LNCAP (cell line): ENCODE data around the gene KAZN.

Experiments used
- TF ChIP-seq, protein P1 (sequence below): fragments of 450-650 bp; IDR thresholded peaks from 2 replicates; pipeline ENCODE4 v1.5.1; 2017; ENCODE audit warnings: mild to moderate bottlenecking

KAZN gene

DNA sequence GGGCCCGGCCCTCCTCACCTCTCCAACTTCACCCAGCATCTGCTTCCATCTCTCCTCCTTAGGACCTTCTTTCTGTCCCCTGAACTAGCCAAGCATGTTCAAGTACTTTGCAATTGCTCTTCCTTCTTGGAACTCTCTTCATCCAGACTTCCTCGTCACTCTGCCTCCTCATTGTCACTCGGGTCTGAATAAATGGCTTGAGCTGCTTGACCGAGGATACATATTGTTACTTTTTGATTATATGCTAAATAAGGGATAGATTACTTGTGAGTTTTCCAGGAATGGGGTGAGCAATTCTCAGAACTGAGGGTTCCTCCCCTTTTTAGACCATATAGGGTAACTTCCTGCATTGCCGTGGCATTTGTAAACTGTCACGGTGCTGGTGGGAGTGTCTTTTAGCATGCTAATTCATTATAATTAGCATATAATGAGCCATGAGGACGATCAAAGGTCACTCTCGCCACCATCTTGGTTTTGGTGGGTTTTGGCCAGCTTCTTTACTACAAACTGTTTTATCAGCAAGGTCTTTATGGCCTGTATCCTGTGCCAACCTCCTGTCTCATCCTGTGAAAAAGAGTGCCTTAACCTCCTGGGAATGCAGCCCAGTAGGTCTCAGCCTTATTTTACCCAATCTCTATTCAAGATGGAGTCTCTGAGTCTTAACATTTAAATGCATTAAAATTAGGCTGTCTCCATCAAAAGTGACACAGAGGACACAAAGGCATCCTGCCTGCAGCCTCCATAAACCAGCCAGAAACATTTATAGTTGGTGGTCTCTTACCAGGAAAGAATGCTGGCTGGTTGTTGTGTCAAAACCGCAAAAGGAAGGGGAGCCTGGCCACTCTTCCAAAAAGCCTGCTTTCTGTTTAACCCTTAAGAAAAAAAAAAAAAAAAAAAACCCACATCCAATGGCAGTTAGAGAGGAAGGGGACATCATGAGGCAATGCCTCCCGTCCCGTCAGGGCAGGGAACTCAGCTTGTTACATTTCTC is 179.3 kb downstream of the KAZN start:
- TF ChIP-seq, protein P1, sequence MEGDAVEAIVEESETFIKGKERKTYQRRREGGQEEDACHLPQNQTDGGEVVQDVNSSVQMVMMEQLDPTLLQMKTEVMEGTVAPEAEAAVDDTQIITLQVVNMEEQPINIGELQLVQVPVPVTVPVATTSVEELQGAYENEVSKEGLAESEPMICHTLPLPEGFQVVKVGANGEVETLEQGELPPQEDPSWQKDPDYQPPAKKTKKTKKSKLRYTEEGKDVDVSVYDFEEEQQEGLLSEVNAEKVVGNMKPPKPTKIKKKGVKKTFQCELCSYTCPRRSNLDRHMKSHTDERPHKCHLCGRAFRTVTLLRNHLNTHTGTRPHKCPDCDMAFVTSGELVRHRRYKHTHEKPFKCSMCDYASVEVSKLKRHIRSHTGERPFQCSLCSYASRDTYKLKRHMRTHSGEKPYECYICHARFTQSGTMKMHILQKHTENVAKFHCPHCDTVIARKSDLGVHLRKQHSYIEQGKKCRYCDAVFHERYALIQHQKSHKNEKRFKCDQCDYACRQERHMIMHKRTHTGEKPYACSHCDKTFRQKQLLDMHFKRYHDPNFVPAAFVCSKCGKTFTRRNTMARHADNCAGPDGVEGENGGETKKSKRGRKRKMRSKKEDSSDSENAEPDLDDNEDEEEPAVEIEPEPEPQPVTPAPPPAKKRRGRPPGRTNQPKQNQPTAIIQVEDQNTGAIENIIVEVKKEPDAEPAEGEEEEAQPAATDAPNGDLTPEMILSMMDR, result no peak

DNA sequence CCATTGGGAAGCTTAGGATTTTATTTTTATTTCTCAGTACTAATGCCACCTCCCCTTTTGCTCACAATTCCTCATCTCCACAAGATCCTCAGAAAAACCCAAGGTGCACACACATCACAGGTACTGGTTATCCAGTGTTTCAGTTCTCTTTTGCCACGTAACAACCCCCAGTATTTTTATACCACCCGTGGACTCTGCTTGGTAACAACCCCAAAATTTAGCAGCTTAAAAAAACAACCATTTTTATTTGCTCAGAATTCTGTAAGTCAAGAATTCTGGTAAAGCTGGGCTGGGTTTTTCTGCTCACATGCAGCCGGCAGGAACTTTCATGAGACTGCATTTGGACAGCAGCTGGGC is 180.0 kb downstream of the KAZN start:
- TF ChIP-seq, protein P1, result no peak

DNA sequence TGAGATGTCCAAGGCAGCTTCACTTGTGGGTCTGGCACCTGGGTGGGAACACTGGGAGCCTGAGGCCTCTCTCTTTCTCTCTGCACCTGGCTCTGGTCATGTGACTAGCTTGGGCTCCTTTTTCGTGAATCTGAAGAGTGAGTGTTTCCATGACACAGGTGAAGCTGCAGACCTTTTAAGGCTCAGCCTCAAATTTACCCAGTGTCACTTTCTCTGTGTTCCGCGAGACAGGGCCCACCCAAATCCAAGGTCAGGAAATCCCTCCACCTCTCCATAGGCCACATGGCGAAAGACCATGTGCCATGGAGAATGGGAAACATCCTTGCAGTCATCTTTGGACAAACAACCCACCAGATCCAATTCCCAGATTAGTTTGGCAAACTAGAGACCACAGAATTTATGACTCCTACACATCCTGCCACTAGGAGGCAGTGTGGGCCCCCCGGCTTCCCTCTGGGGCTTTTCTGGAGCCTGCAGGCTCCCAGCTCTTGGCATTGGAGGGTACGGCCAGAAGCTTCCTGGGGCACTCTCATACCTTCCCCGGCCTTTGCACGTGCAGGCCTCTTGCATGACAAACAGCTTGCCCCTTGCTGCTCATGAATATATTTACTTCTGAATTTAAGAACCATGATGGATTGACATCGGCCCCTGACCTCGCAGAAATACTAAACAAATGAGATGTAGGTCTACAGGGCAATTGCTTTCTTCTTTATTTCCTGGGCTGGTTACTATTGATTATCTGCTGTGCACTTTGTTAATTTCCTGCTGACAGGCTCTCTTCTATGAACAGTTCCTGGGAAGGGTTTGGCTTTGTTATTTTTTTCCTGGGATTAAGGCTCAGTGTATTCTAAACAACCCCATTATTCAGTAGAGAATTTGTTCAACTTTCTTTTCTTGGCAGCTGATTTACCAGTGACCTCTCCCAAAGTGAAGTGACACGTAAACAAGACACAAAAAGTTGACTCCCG is 180.7 kb downstream of the KAZN start:
- TF ChIP-seq, protein P1, result peak; percentile 61

- TF ChIP-seq, protein P1, result no peak
Observed at GRCh38 chr1:14780271-14780670, 181.8 kb downstream of the KAZN start.

DNA sequence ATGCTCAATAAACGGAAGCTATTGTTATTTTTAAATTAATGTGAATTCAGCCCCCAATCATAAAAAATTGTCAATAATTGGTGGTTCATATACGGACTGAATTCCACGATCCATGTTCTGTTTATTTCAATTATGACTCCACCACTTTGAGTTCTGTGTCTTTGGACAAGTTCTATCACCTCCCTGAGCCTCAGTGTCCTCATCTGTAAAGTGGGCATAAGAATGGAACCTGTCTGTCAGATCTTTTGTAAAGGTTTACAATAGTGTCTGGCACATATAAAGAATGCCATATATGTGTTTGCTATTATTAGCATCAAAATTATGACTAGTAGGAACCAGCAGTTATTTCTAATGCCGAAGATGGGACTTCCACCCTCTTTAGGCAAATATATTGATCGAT is 183.3 kb downstream of the KAZN start:
- TF ChIP-seq, protein P1, result no peak

- TF ChIP-seq, protein P1, result no peak
Observed at GRCh38 chr1:14782741-14783591, 184.5 kb downstream of the KAZN start.

GRCh38 chr1:14783592-14783886 is 185.1 kb downstream of the KAZN start:
- TF ChIP-seq, protein P1, result no peak
